NT2/D1 (cell line): ENCODE data around the gene PPHLN1.

Experiments
- SUZ12 ChIP-seq: IDR thresholded peaks from 2 replicates; pipeline ENCODE4 v1.6.1; 2011; ENCODE audit not compliant: insufficient read length, insufficient read depth; ENCODE audit errors: extremely low read depth
- YY1 ChIP-seq: IDR thresholded peaks from 2 replicates; pipeline ENCODE4 v1.6.1; 2011; ENCODE audit not compliant: insufficient read length, insufficient read depth
- ZNF274 ChIP-seq: IDR thresholded peaks from 2 replicates; pipeline ENCODE4 v1.6.1; 2011; ENCODE audit warnings: mild to moderate bottlenecking, low read depth, low read length

DNA sequence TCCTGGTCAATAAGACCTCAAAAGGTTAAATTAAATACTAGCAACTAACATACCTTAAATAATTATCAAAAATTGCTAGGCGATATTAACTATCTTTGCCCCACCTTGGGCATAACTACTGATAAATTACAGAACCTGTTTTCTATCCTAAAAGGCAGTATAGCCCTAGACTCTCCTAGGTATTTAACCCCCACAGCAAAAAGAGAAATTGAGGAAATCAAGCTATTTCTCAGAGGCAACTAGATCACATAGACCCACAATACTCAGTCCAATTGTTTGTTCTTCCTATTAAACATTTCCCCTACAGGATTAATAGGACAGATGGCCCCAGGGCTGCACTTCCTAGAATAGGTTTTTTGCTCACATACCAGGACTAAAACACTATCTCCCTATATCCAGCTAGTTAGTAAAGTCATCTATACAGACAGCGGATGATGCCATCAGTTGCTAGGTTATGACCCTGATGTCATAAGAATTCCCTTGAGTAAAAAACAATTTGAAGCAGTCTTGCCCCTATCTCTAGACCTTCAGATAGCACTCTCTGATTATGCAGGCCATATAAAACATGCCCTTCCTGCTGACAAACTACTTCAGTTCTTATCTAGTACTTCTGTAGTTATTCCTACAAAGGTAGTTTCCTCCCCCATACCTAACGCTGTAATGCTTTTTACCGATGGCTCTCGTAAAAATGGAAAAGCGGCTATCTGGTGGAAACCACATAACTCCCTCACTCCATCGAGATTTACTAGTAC lies 118.4 kb downstream of the PPHLN1 start:
- TF ChIP-seq YY1 (no peak), ZNF274 (no peak), SUZ12 (no peak)
